ENCODE measurements around the gene MREG. TPM values are rescaled to one million over a fixed set of nuclear protein-coding genes. Genes with fewer than 3 reads are reported as not detected.

The MREG gene
- total and polyA plus RNA-seq, 10 of the 15 experiments (the other 5 are each of a cell fraction or from before 2014, with no cell fraction given) = 6.9 to 45.0 (median 28.5) TPM

DNA sequence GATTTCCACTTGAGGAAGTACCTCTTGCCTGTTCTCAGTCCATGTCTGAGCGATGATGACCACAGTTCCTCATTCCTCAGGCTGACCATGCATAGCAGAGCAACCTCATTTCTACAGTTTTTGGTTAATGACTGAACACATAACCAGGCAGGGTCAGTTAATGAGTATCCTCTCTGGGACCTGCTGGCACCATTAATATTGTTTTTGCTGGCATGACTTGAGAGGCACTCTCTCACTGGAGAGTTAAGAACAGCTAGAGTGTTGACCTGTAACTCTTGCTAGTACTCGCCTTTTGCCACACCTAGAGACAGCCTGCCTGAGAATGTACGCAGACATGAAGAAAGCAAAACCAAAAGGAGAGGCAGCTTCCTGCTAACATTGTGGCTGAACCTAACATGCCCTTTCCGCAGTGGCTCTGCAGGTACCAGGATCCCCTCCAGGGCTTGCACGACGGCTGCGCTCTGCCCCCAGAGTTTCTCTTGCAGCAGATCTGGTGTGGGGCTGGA lies 44.4 kb upstream of the MREG start (continued):
- TF ChIP-seq, protein P1, sequence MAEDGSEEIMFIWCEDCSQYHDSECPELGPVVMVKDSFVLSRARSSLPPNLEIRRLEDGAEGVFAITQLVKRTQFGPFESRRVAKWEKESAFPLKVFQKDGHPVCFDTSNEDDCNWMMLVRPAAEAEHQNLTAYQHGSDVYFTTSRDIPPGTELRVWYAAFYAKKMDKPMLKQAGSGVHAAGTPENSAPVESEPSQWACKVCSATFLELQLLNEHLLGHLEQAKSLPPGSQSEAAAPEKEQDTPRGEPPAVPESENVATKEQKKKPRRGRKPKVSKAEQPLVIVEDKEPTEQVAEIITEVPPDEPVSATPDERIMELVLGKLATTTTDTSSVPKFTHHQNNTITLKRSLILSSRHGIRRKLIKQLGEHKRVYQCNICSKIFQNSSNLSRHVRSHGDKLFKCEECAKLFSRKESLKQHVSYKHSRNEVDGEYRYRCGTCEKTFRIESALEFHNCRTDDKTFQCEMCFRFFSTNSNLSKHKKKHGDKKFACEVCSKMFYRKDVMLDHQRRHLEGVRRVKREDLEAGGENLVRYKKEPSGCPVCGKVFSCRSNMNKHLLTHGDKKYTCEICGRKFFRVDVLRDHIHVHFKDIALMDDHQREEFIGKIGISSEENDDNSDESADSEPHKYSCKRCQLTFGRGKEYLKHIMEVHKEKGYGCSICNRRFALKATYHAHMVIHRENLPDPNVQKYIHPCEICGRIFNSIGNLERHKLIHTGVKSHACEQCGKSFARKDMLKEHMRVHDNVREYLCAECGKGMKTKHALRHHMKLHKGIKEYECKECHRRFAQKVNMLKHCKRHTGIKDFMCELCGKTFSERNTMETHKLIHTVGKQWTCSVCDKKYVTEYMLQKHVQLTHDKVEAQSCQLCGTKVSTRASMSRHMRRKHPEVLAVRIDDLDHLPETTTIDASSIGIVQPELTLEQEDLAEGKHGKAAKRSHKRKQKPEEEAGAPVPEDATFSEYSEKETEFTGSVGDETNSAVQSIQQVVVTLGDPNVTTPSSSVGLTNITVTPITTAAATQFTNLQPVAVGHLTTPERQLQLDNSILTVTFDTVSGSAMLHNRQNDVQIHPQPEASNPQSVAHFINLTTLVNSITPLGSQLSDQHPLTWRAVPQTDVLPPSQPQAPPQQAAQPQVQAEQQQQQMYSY (CRISPR knock-in tag; IDR thresholded peaks at IDR 0.05) = no peak
- TF ChIP-seq, protein P2, sequence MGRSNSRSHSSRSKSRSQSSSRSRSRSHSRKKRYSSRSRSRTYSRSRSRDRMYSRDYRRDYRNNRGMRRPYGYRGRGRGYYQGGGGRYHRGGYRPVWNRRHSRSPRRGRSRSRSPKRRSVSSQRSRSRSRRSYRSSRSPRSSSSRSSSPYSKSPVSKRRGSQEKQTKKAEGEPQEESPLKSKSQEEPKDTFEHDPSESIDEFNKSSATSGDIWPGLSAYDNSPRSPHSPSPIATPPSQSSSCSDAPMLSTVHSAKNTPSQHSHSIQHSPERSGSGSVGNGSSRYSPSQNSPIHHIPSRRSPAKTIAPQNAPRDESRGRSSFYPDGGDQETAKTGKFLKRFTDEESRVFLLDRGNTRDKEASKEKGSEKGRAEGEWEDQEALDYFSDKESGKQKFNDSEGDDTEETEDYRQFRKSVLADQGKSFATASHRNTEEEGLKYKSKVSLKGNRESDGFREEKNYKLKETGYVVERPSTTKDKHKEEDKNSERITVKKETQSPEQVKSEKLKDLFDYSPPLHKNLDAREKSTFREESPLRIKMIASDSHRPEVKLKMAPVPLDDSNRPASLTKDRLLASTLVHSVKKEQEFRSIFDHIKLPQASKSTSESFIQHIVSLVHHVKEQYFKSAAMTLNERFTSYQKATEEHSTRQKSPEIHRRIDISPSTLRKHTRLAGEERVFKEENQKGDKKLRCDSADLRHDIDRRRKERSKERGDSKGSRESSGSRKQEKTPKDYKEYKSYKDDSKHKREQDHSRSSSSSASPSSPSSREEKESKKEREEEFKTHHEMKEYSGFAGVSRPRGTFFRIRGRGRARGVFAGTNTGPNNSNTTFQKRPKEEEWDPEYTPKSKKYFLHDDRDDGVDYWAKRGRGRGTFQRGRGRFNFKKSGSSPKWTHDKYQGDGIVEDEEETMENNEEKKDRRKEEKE (IDR thresholded peaks at IDR 0.05) = no peak
- no peak for TF ChIP-seq TCF7 (IDR thresholded peaks at IDR 0.05; ENCODE audit: borderline replicate concordance)
- no peak for TF ChIP-seq CHD1 (IDR thresholded peaks at IDR 0.05; ENCODE audit: low read depth, low read length)
- peak; percentile 55 for TF ChIP-seq JUNB (IDR thresholded peaks at IDR 0.05)
- TF ChIP-seq E2F8 (IDR thresholded peaks at IDR 0.05; ENCODE audit: low read depth, partially characterized antibody) = no peak
- peak; percentile 93 for TF ChIP-seq BCL11A (IDR thresholded peaks at IDR 0.05; ENCODE audit: low read depth, low read length)
- TF ChIP-seq NFXL1 (IDR thresholded peaks at IDR 0.05; ENCODE audit: borderline replicate concordance) = no peak
- no peak; the same call in 1 of the 2 replicates for TF ChIP-seq ZNF217 (IDR thresholded peaks at IDR 0.05)
- TF ChIP-seq ATF7 (IDR thresholded peaks at IDR 0.05; ENCODE audit: low read depth) = peak; percentile 83
- no peak for TF ChIP-seq SMARCA5 (IDR thresholded peaks at IDR 0.05)
- TF ChIP-seq CEBPB (IDR thresholded peaks at IDR 0.05; ENCODE audit: borderline replicate concordance in 1 of 2, low read depth in 2 of 2, low read length in 2 of 2) = no peak
- no peak for TF ChIP-seq ZSCAN29 (IDR thresholded peaks at IDR 0.05)
- 0 out of 2 replicates have a peak, but pooled peaks have one; percentile 31 for TF ChIP-seq CBFB (IDR thresholded peaks at IDR 0.05; ENCODE audit: low read depth)
- no peak for TF ChIP-seq EGR1 (IDR thresholded peaks at IDR 0.05; ENCODE audit: borderline replicate concordance in 1 of 2, low read depth in 2 of 2, low read length in 2 of 2)
- no peak for TF ChIP-seq SIN3A (IDR thresholded peaks at IDR 0.05; ENCODE audit: low read depth, low read length)
- no peak for TF ChIP-seq ZNF274 (IDR thresholded peaks at IDR 0.05; ENCODE audit: insufficient read depth, insufficient read length)
- no peak for TF ChIP-seq POLR2AphosphoS2 (IDR thresholded peaks at IDR 0.05; ENCODE audit: low read depth, low read length)
- no peak for TF ChIP-seq NKRF (conservative IDR thresholded peaks at IDR 0.05)
- TF ChIP-seq NR2C1 (IDR thresholded peaks at IDR 0.05) = no peak
